Measurements from ENCODE around the gene POLR1D. TPM values are rescaled to one million over a fixed set of nuclear protein-coding genes. Genes with fewer than 3 reads are reported as not detected.
A peak's percentile ranks its signal among the peaks of the same experiment; 100 is the strongest.

The POLR1D gene
- polyA plus RNA-seq, 1 donor (not counting 4 experiments of a cell fraction or from before 2014, with no cell fraction given) = 235 TPM

GRCh38 chr13:27607125-27607524, 14.6 kb upstream of the POLR1D start:
- peaks cover 91% of the 10 kb centered on the region for H3K79me2 ChIP-seq (ENCODE audit: control insufficient read depth, insufficient read depth, low read length)
- H3K27me3 ChIP-seq (ENCODE audit: control insufficient read depth, extremely low read depth, insufficient read depth, low read length) = no peaks in the 10 kb centered on the region
- no peaks in the 10 kb centered on the region for H3K9me1 ChIP-seq (ENCODE audit: control insufficient read depth, extremely low read depth, insufficient read depth, low read length)
- TF ChIP-seq EZH2 (IDR thresholded peaks at IDR 0.05; ENCODE audit: low read length) (no peak), CTCF (optimal IDR thresholded peaks at IDR 0.05 in 1 of 3, IDR thresholded peaks at IDR 0.05 in 1 of 3, conservative IDR thresholded peaks at IDR 0.05 in 1 of 3; ENCODE audit: extremely low read depth in 1 of 3, insufficient read depth in 2 of 3, low read length in 3 of 3) (no peak)
- dilution Hi-C loops (cut with MboI; ENCODE audit: extremely low pct_ligation_motif_present, low sequenced_read_pairs) = no loop called here
- H4K20me1 ChIP-seq (ENCODE audit: control insufficient read depth, extremely low read depth, insufficient read depth, low read length) = peaks cover 4% of the 10 kb centered on the region
- H3K9ac ChIP-seq (ENCODE audit: control insufficient read depth, extremely low read depth, insufficient read depth, low read length) = no peak overlapping the region
- no peak overlapping the region for H2AFZ ChIP-seq (ENCODE audit: control insufficient read depth, low read length)
- H3K9me3 ChIP-seq (ENCODE audit: control insufficient read depth, low read depth, low read length) = no peaks in the 10 kb centered on the region
- H3K27ac ChIP-seq (ENCODE audit: control insufficient read depth, insufficient read depth, low read length) = peak overlapping the region; percentile 37
- no peak overlapping the region for H3K4me3 ChIP-seq (ENCODE audit: control insufficient read depth in 2 of 3, extremely low read depth in 1 of 3, insufficient read depth in 2 of 3, low read depth in 1 of 3, low read length in 3 of 3)
- FAIRE-seq (peak; percentile 69), DNase-seq (ENCODE audit: low read depth, low spot score) (no peak)
- H3K4me2 ChIP-seq (ENCODE audit: control insufficient read depth, extremely low read depth, insufficient read depth, low read depth, low read length) = peak overlapping the region; percentile 25
- H3K4me1 ChIP-seq (ENCODE audit: control insufficient read depth, extremely low read depth, insufficient read depth, low read length) = peaks cover 13% of the 10 kb centered on the region
- peaks cover 0 to 1% of the 10 kb centered on the region in 2 experiments for H3K36me3 ChIP-seq (ENCODE audit: control insufficient read depth in 2 of 2, extremely low read depth in 1 of 2, insufficient read depth in 2 of 2, low read length in 2 of 2)

- H3K79me2 ChIP-seq (ENCODE audit: control insufficient read depth, insufficient read depth, low read length) = peaks cover 98% of the 10 kb centered on the region
- H4K20me1 ChIP-seq (ENCODE audit: control insufficient read depth, extremely low read depth, insufficient read depth, low read length) = no peaks in the 10 kb centered on the region
- no peak overlapping the region for H3K9ac ChIP-seq (ENCODE audit: control insufficient read depth, extremely low read depth, insufficient read depth, low read length)
- H3K4me3 ChIP-seq (ENCODE audit: control insufficient read depth in 2 of 3, extremely low read depth in 1 of 3, insufficient read depth in 2 of 3, low read depth in 1 of 3, low read length in 3 of 3) = no peak overlapping the region
- FAIRE-seq (no peak), DNase-seq (ENCODE audit: low read depth, low spot score) (no peak)
- H3K27ac ChIP-seq (ENCODE audit: control insufficient read depth, insufficient read depth, low read length) = no peak overlapping the region
- TF ChIP-seq CTCF (optimal IDR thresholded peaks at IDR 0.05 in 1 of 3, IDR thresholded peaks at IDR 0.05 in 1 of 3, conservative IDR thresholded peaks at IDR 0.05 in 1 of 3; ENCODE audit: extremely low read depth in 1 of 3, insufficient read depth in 2 of 3, low read length in 3 of 3) = no peak
- no peak for TF ChIP-seq EZH2 (IDR thresholded peaks at IDR 0.05; ENCODE audit: low read length)
- H3K27me3 ChIP-seq (ENCODE audit: control insufficient read depth, extremely low read depth, insufficient read depth, low read length) = no peaks in the 10 kb centered on the region
- no peak overlapping the region for H3K4me2 ChIP-seq (ENCODE audit: control insufficient read depth, extremely low read depth, insufficient read depth, low read depth, low read length)
- dilution Hi-C loops (cut with MboI; ENCODE audit: extremely low pct_ligation_motif_present, low sequenced_read_pairs) = no loop called here
- H3K36me3 ChIP-seq (ENCODE audit: control insufficient read depth in 2 of 2, extremely low read depth in 1 of 2, insufficient read depth in 2 of 2, low read length in 2 of 2) = peaks cover 0 to 1% of the 10 kb centered on the region in 2 experiments
- H3K9me3 ChIP-seq (ENCODE audit: control insufficient read depth, low read depth, low read length) = peaks cover 1% of the 10 kb centered on the region
- H3K9me1 ChIP-seq (ENCODE audit: control insufficient read depth, extremely low read depth, insufficient read depth, low read length) = no peaks in the 10 kb centered on the region
- H3K4me1 ChIP-seq (ENCODE audit: control insufficient read depth, extremely low read depth, insufficient read depth, low read length) = peaks cover 15% of the 10 kb centered on the region
- H2AFZ ChIP-seq (ENCODE audit: control insufficient read depth, low read length) = no peak overlapping the region
Observed at GRCh38 chr13:27613628-27614027, 8.1 kb upstream of the POLR1D start.
